Right lung (tissue), 5 donors: Measurements from ENCODE around the gene MGAT4A. TPM values are rescaled to one million over a fixed set of nuclear protein-coding genes. Genes with fewer than 3 reads are reported as not detected.
"Not testable (repeated sequence)": the region's sequence is repeated elsewhere in the genome, so short reads cannot be mapped to it uniquely, and the experiment has no call there.

Experiments used
- DNase-seq, 2 donors: peaks; one replicate each; pipeline ENCODE4 v3.0.0-alpha.2; 2013
- polyA plus RNA-seq, 5 donors: library from polyadenylated mRNA; unstranded; fragments of 120-200 nt; gene quantifications; one replicate each; pipeline versions ENCODE4 v1.2.1 to v1.2.3, GENCODE V29; 2013; ENCODE audit warnings: inconsistent platforms in 1 of 5, low replicate concordance in 1 of 5; ENCODE audit not compliant: insufficient read length in 5 of 5, insufficient read depth in 1 of 5

MGAT4A gene
- polyA plus RNA-seq, 5 donors, result 11.5 to 21.5 (median 19.1) TPM

DNA sequence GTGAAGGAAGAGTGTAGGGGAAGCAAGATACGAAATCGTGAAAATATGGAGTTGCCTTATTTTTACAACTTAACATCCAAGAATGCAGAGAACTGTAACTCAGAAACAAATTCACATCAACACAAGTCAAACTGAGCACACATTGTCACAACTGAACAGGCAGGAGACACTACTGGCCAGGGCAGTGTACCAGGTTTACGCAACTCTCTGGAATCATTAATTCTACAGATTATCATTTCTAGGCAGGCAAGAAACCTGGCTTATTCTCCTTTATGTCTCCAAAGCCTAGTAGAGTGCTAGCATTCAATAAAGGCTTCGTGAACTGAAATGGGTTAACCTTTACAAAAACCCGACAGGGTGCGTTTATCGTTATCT is 123.2 kb downstream of the MGAT4A start:
- DNase-seq, result peak in 1 of 2 donors; percentile 13

GRCh38 chr2:98607104-98607503 is 123.8 kb downstream of the MGAT4A start:
- DNase-seq, result no peak

- DNase-seq, result no peak
These were observed 124.5 kb downstream of the MGAT4A start for GRCh38 chr2:98606431-98606830.

DNA sequence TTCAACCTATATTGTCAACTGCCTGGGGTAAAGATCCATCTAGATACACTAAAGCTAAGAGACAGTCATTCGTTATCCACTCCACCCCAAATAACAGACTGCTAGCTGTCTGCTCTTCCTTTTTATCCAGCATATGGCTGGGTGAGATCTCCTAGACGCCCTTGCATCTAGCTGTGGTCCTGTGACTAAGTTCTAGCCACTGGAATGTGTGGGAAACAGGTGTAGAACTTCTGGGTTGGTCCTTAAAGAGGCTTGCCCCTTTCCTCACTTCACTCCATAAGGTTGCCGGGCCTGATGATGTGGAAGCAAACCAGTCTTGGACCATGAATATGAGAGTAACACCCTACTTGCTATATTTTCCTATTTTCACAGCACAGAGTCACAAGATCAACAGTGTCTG is 125.9 kb downstream of the MGAT4A start:
- DNase-seq, result no peak

DNA sequence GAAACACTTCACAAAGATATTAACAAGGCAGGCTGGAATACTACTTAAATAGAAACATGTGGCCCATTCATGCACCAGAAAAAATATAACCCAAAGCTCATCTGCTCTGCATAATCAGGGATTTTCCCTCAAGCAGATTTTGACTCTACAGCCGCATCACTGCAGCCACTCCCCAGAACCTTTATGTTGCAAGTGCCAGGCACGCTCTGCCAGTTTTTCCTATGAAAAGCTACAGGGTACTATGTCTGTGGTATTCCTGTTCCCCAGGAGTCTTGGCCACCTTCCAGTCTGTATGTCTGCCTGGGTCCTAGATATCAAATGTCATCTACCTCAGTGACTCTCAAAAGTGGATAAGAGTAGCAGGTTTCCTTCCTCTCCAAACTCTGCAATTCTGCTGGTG is 126.4 kb downstream of the MGAT4A start:
- no peak for DNase-seq

GRCh38 chr2:98601532-98602132 is 129.3 kb downstream of the MGAT4A start:
- DNase-seq, result no peak

DNA sequence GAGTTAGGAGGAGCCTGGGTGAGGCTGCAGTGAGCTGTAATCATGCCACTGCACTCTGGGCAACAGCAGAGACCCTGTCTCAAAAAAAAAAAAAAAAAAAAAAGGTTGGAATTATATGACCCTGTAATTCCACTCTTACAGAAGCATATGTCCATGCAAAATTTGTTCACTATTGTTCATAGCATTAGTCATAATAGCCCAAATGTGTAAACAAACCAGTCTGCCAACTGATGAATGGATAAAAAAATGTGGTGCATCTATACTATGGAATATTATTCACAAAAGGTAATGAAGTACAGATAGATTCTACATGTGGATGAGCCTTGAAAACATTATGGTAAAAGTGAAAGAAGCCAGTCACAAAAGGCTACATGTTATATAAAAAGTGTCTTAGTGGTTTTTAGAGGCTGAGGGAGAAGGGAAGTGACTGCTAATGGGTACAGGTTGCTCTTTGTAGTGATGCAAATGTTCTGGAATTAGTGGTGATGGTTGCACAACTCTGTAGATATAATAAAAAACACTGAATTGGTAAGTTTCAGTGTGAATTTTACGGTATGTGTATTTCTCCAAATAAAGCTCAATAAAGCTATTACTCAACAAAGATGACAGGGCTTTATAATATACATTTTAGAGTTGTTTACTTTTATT is 132.0 kb downstream of the MGAT4A start:
- DNase-seq, result no peak

DNA sequence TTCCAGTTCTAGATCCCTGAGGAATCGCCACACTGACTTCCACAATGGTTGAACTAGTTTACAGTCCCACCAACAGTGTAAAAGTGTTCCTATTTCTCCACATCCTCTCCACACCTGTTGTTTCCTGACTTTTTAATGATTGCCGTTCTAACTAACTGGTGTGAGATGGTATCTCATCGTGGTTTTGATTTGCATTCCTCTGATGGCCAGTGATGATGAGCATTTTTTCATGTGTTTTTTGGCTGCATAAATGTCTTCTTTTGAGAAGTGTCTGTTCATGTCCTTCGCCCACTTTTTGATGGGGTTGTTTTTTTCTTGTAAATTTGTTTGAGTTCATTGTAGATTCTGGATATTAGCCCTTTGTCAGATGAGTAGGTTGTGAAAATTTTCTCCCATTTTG is 136.3 kb downstream of the MGAT4A start:
- not testable (repeated sequence) for DNase-seq

DNA sequence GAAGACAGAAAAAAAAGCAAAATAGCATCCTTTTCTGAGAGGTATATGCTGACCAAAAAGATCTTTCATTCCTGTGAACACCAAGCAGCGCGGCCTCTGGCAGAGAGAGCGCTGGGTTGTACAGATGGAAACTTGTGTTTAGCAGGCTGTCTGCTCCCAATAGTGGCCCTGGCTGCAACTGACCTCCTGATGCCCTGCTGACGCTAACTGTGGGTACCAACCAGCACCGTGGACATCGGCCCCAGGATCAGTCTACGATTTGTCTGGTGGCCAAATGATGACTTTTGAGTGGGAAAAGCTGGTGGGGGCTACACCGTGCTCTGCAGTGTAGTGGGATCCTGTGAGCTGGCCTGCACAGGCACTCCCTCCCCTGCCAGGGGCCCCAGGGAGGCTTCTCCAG is 138.4 kb downstream of the MGAT4A start:
- DNase-seq, result no peak

DNA sequence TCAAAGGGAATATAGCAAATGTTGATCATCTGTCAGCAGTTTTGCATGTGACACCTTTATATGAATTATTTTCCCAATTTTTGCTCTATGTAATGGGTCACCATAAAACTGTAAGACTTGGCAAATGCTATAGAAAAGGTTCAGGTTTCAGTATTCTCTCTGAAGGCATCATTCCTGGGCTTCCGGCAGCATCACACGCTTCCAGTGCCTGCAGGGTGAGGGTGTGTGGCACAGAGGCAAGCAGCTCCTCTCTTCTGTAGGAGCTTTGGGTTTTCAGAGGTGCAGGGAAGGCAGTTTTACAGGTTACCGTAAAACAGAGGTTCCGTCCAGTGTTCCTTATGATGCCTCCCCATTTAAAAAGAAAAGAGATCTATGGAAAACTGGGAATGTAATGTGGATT is 141.4 kb downstream of the MGAT4A start:
- no peak for DNase-seq

DNA sequence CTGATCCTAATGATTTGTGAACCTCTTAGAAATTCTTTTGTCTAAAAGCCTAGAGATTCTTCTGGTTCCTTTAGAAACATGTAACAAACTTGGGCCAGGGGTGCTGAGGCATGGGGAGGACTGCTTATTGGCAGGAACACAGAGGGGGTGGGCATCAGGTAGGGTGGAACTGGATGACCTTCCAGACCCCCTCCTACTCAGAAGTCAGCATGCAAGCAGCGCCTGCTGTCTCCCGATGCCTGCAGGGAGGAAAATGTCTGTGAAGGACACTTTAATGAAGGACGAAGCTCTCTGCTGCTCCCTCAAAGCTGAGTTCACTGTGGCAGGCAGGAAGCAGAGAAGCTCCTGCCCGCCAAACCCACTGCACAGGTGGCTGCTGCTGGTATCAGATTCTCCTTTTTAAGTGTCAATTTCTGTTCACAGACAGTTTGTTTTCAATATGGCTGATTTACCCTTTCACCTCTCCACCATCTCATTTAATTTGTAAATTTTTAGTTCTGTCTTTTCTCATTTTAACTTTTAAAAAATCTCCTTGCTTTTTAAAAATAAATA is 142.0 kb downstream of the MGAT4A start:
- DNase-seq, result no peak

GRCh38 chr2:98586551-98587140 is 144.3 kb downstream of the MGAT4A start:
- DNase-seq, result no peak

- no peak for DNase-seq
These were observed 145.5 kb downstream of the MGAT4A start for GRCh38 chr2:98585386-98585785.

- no peak for DNase-seq
These were observed 146.9 kb downstream of the MGAT4A start for GRCh38 chr2:98583816-98584618.

- no peak for DNase-seq
These were observed 147.7 kb downstream of the MGAT4A start for GRCh38 chr2:98583276-98583675.

GRCh38 chr2:98582523-98582922 is 148.4 kb downstream of the MGAT4A start:
- DNase-seq, result no peak

GRCh38 chr2:98580656-98581284 is 150.2 kb downstream of the MGAT4A start:
- no peak for DNase-seq

GRCh38 chr2:98579926-98580325 is 151.0 kb downstream of the MGAT4A start:
- DNase-seq, result no peak

- DNase-seq, result no peak
These were observed 152.7 kb downstream of the MGAT4A start for GRCh38 chr2:98578231-98578630.

- DNase-seq, result no peak
These were observed 153.6 kb downstream of the MGAT4A start for GRCh38 chr2:98577313-98577712.

DNA sequence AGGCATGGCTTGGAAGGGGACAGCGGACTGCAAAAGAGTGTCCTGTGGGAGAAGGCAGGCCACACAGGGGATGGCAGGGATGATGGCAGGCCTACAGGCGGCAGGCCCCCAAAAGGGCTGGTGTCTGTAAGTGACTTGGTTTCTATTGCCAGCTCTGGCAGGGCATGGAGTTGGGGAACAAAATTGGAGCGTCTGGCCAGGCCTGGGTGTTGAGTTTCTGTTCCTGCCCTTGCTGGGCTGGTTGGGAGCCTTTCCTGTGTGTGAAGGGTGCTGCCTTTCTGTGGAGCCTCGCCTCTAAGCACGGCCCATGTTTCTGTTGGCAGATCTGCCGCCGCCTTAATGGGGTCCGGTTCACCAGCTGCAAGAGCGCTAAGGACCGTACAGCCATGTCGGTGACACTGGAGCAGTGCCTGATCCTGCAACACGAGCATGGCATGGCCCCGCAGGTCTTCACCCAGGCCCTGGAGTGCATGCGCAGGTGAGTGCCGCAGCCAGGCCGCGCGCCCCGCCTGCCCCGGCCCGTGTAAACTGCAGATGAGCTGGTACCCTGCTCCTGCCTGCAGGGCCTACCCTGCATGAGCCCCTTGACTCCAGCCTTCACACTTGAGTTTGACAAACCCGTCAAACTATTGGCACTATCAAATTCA is 154.1 kb downstream of the MGAT4A start:
- no peak for DNase-seq
